Measurements from ENCODE around the gene TRIM28. TPM values are rescaled to one million over a fixed set of nuclear protein-coding genes. Genes with fewer than 3 reads are reported as not detected.

The TRIM28 gene
- total RNA-seq, 1 experiment from 2014 or later = 1,221 TPM

DNA sequence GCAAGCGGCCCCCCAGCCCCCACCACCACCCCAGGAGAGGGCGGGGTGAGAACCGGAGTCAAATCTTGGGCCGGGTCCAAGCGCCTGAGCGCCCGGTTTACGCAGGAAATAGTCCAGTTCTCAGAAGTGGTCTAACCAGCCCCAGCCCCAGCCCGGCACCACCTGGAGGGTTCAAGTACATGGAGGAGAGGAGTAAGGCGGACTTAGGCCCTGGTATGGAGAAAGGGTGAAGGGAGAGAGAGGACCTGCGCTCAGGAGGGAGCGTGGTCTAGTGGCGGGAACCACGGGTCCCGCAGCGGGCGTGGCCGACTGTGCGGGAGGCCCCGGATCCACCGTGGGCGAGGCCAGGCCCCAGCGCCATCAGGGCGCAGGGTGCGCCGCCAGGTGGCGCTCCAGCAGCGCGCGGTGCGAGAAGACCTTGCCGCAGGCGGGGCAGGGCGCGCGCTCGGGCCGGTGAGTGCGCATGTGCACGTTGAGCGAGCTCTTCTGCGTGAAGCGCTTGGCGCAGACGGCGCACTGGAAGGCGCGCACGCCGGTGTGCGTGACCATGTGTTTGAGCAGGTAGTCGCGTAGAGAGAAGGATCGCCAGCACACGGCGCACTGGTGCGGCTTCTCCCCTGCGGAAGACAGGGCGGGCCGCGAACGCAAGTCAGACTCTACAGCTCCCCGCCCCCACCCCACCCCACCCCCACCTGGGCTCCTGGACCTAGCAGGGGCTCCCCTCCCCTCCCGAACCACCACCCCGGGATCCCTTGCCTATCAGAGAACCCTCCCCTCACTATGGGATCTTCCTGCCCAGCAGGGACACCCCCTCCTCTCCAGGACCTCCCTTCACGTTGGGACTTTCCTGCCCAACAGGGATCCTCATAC lies 29.9 kb upstream of the TRIM28 start (continued):
- TF ChIP-seq NFE2L1 (CRISPR knock-in tag; IDR thresholded peaks at IDR 0.05) = peak; percentile 16; the same call in 1 of the 2 replicates
- TF ChIP-seq, protein P1, sequence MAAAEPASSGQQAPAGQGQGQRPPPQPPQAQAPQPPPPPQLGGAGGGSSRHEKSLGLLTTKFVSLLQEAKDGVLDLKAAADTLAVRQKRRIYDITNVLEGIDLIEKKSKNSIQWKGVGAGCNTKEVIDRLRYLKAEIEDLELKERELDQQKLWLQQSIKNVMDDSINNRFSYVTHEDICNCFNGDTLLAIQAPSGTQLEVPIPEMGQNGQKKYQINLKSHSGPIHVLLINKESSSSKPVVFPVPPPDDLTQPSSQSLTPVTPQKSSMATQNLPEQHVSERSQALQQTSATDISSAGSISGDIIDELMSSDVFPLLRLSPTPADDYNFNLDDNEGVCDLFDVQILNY (CRISPR knock-in tag; IDR thresholded peaks at IDR 0.05) = peak; percentile 97
- TF ChIP-seq, protein P2, sequence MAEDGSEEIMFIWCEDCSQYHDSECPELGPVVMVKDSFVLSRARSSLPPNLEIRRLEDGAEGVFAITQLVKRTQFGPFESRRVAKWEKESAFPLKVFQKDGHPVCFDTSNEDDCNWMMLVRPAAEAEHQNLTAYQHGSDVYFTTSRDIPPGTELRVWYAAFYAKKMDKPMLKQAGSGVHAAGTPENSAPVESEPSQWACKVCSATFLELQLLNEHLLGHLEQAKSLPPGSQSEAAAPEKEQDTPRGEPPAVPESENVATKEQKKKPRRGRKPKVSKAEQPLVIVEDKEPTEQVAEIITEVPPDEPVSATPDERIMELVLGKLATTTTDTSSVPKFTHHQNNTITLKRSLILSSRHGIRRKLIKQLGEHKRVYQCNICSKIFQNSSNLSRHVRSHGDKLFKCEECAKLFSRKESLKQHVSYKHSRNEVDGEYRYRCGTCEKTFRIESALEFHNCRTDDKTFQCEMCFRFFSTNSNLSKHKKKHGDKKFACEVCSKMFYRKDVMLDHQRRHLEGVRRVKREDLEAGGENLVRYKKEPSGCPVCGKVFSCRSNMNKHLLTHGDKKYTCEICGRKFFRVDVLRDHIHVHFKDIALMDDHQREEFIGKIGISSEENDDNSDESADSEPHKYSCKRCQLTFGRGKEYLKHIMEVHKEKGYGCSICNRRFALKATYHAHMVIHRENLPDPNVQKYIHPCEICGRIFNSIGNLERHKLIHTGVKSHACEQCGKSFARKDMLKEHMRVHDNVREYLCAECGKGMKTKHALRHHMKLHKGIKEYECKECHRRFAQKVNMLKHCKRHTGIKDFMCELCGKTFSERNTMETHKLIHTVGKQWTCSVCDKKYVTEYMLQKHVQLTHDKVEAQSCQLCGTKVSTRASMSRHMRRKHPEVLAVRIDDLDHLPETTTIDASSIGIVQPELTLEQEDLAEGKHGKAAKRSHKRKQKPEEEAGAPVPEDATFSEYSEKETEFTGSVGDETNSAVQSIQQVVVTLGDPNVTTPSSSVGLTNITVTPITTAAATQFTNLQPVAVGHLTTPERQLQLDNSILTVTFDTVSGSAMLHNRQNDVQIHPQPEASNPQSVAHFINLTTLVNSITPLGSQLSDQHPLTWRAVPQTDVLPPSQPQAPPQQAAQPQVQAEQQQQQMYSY (CRISPR knock-in tag; IDR thresholded peaks at IDR 0.05) = peak; percentile 19; the same call in 1 of the 2 replicates
- TF ChIP-seq, protein P3, sequence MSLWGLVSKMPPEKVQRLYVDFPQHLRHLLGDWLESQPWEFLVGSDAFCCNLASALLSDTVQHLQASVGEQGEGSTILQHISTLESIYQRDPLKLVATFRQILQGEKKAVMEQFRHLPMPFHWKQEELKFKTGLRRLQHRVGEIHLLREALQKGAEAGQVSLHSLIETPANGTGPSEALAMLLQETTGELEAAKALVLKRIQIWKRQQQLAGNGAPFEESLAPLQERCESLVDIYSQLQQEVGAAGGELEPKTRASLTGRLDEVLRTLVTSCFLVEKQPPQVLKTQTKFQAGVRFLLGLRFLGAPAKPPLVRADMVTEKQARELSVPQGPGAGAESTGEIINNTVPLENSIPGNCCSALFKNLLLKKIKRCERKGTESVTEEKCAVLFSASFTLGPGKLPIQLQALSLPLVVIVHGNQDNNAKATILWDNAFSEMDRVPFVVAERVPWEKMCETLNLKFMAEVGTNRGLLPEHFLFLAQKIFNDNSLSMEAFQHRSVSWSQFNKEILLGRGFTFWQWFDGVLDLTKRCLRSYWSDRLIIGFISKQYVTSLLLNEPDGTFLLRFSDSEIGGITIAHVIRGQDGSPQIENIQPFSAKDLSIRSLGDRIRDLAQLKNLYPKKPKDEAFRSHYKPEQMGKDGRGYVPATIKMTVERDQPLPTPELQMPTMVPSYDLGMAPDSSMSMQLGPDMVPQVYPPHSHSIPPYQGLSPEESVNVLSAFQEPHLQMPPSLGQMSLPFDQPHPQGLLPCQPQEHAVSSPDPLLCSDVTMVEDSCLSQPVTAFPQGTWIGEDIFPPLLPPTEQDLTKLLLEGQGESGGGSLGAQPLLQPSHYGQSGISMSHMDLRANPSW (CRISPR knock-in tag; conservative IDR thresholded peaks at IDR 0.05; ENCODE audit: low read depth) = 0 out of 2 replicates have a peak, but pooled peaks have one; percentile 53
- TF ChIP-seq, protein P4, sequence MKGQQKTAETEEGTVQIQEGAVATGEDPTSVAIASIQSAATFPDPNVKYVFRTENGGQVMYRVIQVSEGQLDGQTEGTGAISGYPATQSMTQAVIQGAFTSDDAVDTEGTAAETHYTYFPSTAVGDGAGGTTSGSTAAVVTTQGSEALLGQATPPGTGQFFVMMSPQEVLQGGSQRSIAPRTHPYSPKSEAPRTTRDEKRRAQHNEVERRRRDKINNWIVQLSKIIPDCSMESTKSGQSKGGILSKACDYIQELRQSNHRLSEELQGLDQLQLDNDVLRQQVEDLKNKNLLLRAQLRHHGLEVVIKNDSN (CRISPR knock-in tag; IDR thresholded peaks at IDR 0.05) = no peak

DNA sequence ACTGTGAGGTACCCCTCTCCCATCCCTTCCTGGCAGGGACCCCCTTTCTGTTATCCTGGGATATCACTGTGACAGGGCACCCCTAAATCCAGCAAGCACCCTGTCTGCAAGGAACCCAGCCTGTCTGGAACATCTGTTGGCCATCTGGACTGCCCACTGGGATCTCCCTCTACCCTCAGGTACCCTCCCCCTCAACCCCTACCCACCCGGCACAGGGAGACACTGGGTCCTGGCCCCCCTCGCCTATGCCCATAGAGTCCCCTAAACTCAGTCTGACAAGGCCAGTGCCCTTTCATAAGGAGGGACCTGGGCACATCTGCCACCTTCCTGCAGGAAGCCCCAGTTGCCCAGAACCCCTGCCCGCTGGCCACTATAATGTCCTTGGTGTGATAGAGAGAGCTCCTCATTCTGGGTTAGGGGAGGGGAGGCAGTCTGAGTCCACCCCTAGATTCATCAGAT lies 29.3 kb upstream of the TRIM28 start:
- Mint-ChIP-seq H3K4me3 (peak overlapping the region; percentile 75), H3K27me3 (ENCODE audit: low read depth) (peaks cover 12% of the 10 kb centered on the region), H3K27ac (peak overlapping the region; percentile 57; the same call in 1 of the 2 replicates), H3K36me3 (peaks cover 5% of the 10 kb centered on the region), H3K4me1 (peaks cover 29% of the 10 kb centered on the region), H3K9me3 (no peaks in the 10 kb centered on the region)
- POLR2A ChIA-PET = interaction anchor here (1.7 kb wide), 1 partner anchor 29 kb away, joined by 8 read pairs; the partner anchor contains the start of gene TRIM28
- DNase-seq (ENCODE audit: low spot score) (no peak), ATAC-seq (no peak)
- CTCF ChIA-PET = interaction anchor here (0.6 to 2.7 kb wide), 31 partner anchors 8 to 286 kb away, joined by 3 to 33 read pairs (median 6); partner anchors contain the start of genes CHMP2A, TRIM28, UBE2M and ZNF324B
- TF ChIP-seq TP53 (CRISPR knock-in tag; IDR thresholded peaks at IDR 0.05) (no peak), EMX1 (CRISPR knock-in tag; IDR thresholded peaks at IDR 0.05) (no peak), ZNF317 (CRISPR knock-in tag; IDR thresholded peaks at IDR 0.05; ENCODE audit: borderline replicate concordance, low read depth) (no peak), TCF7 (CRISPR knock-in tag; IDR thresholded peaks at IDR 0.05; ENCODE audit: low read depth) (no peak), ZNF396 (CRISPR knock-in tag; IDR thresholded peaks at IDR 0.05; ENCODE audit: borderline replicate concordance) (no peak), ZNF138 (CRISPR knock-in tag; conservative IDR thresholded peaks at IDR 0.05) (no peak)
- TF ChIP-seq, protein P5, sequence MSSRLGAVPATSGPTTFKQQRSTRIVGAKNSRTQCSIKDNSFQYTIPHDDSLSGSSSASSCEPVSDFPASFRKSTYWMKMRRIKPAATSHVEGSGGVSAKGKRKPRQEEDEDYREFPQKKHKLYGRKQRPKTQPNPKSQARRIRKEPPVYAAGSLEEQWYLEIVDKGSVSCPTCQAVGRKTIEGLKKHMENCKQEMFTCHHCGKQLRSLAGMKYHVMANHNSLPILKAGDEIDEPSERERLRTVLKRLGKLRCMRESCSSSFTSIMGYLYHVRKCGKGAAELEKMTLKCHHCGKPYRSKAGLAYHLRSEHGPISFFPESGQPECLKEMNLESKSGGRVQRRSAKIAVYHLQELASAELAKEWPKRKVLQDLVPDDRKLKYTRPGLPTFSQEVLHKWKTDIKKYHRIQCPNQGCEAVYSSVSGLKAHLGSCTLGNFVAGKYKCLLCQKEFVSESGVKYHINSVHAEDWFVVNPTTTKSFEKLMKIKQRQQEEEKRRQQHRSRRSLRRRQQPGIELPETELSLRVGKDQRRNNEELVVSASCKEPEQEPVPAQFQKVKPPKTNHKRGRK (CRISPR knock-in tag; IDR thresholded peaks at IDR 0.05; ENCODE audit: borderline replicate concordance) = no peak
- TF ChIP-seq, protein P4 (CRISPR knock-in tag; IDR thresholded peaks at IDR 0.05) = no peak
- TF ChIP-seq, protein P6, sequence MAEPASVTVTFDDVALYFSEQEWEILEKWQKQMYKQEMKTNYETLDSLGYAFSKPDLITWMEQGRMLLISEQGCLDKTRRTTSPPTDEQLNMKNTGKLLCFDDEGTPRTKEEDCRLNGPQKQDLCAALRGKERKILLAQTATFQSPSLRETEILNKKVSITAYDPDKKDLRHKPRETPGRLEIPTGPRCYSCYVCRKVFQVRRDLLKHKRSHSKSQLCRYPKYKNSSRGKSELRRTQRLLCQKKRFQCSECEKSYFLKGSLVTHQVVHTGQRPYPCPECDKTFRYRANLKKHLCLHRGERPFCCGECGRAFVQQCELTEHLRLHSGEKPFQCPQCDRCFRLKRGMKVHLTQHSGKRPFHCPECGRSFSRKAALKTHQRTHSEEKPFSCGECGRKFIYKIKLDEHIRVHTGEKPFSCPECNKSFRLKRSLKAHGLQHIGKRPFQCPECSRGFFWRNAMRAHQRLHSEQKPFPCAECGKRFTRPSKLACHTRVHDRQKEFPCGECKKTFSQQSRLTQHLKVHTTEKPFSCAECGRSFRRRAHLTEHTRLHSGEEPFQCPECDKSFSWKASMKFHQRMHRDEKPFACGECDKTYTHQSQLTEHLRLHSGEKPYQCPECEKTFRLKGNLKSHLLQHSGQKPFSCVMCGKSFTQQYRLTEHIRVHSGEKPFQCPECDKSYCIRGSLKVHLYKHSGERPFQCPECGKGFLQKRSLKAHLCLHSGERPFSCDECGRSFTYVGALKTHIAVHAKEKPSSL (CRISPR knock-in tag; conservative IDR thresholded peaks at IDR 0.05) = no peak
- TF ChIP-seq, protein P7, sequence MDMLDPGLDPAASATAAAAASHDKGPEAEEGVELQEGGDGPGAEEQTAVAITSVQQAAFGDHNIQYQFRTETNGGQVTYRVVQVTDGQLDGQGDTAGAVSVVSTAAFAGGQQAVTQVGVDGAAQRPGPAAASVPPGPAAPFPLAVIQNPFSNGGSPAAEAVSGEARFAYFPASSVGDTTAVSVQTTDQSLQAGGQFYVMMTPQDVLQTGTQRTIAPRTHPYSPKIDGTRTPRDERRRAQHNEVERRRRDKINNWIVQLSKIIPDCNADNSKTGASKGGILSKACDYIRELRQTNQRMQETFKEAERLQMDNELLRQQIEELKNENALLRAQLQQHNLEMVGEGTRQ (CRISPR knock-in tag; IDR thresholded peaks at IDR 0.05) = no peak
- TF ChIP-seq, protein P8, sequence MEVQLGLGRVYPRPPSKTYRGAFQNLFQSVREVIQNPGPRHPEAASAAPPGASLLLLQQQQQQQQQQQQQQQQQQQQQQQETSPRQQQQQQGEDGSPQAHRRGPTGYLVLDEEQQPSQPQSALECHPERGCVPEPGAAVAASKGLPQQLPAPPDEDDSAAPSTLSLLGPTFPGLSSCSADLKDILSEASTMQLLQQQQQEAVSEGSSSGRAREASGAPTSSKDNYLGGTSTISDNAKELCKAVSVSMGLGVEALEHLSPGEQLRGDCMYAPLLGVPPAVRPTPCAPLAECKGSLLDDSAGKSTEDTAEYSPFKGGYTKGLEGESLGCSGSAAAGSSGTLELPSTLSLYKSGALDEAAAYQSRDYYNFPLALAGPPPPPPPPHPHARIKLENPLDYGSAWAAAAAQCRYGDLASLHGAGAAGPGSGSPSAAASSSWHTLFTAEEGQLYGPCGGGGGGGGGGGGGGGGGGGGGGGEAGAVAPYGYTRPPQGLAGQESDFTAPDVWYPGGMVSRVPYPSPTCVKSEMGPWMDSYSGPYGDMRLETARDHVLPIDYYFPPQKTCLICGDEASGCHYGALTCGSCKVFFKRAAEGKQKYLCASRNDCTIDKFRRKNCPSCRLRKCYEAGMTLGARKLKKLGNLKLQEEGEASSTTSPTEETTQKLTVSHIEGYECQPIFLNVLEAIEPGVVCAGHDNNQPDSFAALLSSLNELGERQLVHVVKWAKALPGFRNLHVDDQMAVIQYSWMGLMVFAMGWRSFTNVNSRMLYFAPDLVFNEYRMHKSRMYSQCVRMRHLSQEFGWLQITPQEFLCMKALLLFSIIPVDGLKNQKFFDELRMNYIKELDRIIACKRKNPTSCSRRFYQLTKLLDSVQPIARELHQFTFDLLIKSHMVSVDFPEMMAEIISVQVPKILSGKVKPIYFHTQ (CRISPR knock-in tag; IDR thresholded peaks at IDR 0.05) = no peak
